Liver (tissue), 9 donors: ENCODE data around the gene PRDM8. TPM values are rescaled to one million over a fixed set of nuclear protein-coding genes. Genes with fewer than 3 reads are reported as not detected.

Experiments
- DNase-seq: peaks from one replicate; pipeline ENCODE4 v3.0.0-alpha.2; 2017; ENCODE audit warnings: low spot score
- H3K27ac ChIP-seq, 2 donors: one replicate each; pipeline ENCODE4 v1.7.0; 2013; ENCODE audit warnings: inconsistent platforms in 2 of 2, low read length in 2 of 2, control low read depth in 1 of 2, low read depth in 1 of 2, mild to moderate bottlenecking in 1 of 2
- H3K27me3 ChIP-seq, 4 donors: one replicate each; pipeline versions ENCODE4 v1.6.1 to v1.7.0; 2013; ENCODE audit warnings: low read length in 3 of 4, inconsistent platforms in 1 of 4, mild to moderate bottlenecking in 1 of 4, moderate library complexity in 1 of 4; ENCODE audit not compliant: control insufficient read depth in 4 of 4, insufficient read depth in 4 of 4
- H3K36me3 ChIP-seq, 4 donors: one replicate each; pipeline versions ENCODE4 v1.6.1 to v1.7.0; 2013; ENCODE audit warnings: low read length in 3 of 4, mild to moderate bottlenecking in 3 of 4, low read depth in 1 of 4, moderate library complexity in 1 of 4; ENCODE audit not compliant: control insufficient read depth in 4 of 4, insufficient read depth in 3 of 4
- H3K4me1 ChIP-seq, 4 donors: one replicate each; pipeline versions ENCODE4 v1.6.1 to v1.7.0; 2013; ENCODE audit warnings: low read length in 3 of 4, mild to moderate bottlenecking in 3 of 4, moderate library complexity in 1 of 4; ENCODE audit not compliant: control insufficient read depth in 4 of 4, insufficient read depth in 4 of 4
- H3K4me3 ChIP-seq, 3 donors: one replicate each; pipeline versions ENCODE4 v1.6.1 to v1.7.0; 2013; ENCODE audit warnings: low read length in 3 of 3, control low read depth in 1 of 3, low read depth in 1 of 3, mild to moderate bottlenecking in 1 of 3
- H3K9ac ChIP-seq, 2 donors: one replicate each; pipeline ENCODE4 v1.7.0; 2013; ENCODE audit warnings: low read length in 2 of 2, mild to moderate bottlenecking in 2 of 2, moderate library complexity in 2 of 2, control low read depth in 1 of 2, low read depth in 1 of 2
- H3K9me3 ChIP-seq, 4 donors: one replicate each; pipeline versions ENCODE4 v1.6.1 to v1.7.0; 2013; ENCODE audit warnings: low read length in 3 of 4; ENCODE audit not compliant: control insufficient read depth in 4 of 4
- ATF3 ChIP-seq: IDR thresholded peaks from 2 replicates; pipeline ENCODE4 v1.6.1; 2016; ENCODE audit warnings: antibody characterized with exemption
- EGR1 ChIP-seq, 2 donors: IDR thresholded peaks; 2 replicates each; pipeline ENCODE4 v1.6.1; 2016 to 2018; ENCODE audit warnings: antibody characterized with exemption in 2 of 2, low read depth in 2 of 2
- FOXA1 ChIP-seq: IDR thresholded peaks from 2 replicates; pipeline ENCODE4 v1.6.1; 2016; ENCODE audit warnings: antibody characterized with exemption
- FOXA2 ChIP-seq: IDR thresholded peaks from 2 replicates; pipeline ENCODE4 v1.6.1; 2016; ENCODE audit warnings: antibody characterized with exemption
- GABPA ChIP-seq, 2 donors: IDR thresholded peaks in 1 of 2; conservative IDR thresholded peaks in 1 of 2; 2 replicates each; pipeline ENCODE4 v1.6.1; 2016; ENCODE audit warnings: antibody characterized with exemption in 2 of 2, mild to moderate bottlenecking in 1 of 2, moderate library complexity in 1 of 2
- HNF4A ChIP-seq, 2 donors: conservative IDR thresholded peaks; 2 replicates each; pipeline ENCODE4 v1.6.1; 2016; ENCODE audit warnings: antibody characterized with exemption in 2 of 2, mild to moderate bottlenecking in 2 of 2
- HNF4G ChIP-seq: IDR thresholded peaks from 2 replicates; pipeline ENCODE4 v1.6.1; 2016; ENCODE audit warnings: antibody characterized with exemption
- JUND ChIP-seq, 2 donors: IDR thresholded peaks; 2 replicates each; pipeline ENCODE4 v1.6.1; 2016; ENCODE audit warnings: antibody characterized with exemption in 2 of 2
- NR2F2 ChIP-seq: IDR thresholded peaks from 2 replicates; pipeline ENCODE4 v1.6.1; 2016; ENCODE audit warnings: antibody characterized with exemption
- RAD21 ChIP-seq, 2 donors: IDR thresholded peaks; 2 replicates each; pipeline ENCODE4 v1.6.1; 2016; ENCODE audit warnings: antibody characterized with exemption in 2 of 2, mild to moderate bottlenecking in 2 of 2
- REST ChIP-seq: IDR thresholded peaks from 2 replicates; pipeline ENCODE4 v1.6.1; 2016; ENCODE audit warnings: antibody characterized with exemption, mild to moderate bottlenecking
- RXRA ChIP-seq, 2 donors: IDR thresholded peaks; 2 replicates each; pipeline ENCODE4 v1.6.1; 2017 to 2018; ENCODE audit warnings: antibody characterized with exemption in 2 of 2, mild to moderate bottlenecking in 1 of 2
- SP1 ChIP-seq: IDR thresholded peaks from 2 replicates; pipeline ENCODE4 v1.6.1; 2018; ENCODE audit warnings: antibody characterized with exemption, mild to moderate bottlenecking
- TAF1 ChIP-seq: conservative IDR thresholded peaks from 2 replicates; pipeline ENCODE4 v1.6.1; 2016; ENCODE audit warnings: antibody characterized with exemption, mild to moderate bottlenecking
- YY1 ChIP-seq: IDR thresholded peaks from 2 replicates; pipeline ENCODE4 v1.6.1; 2016; ENCODE audit warnings: antibody characterized with exemption, mild to moderate bottlenecking
- ZBTB33 ChIP-seq: IDR thresholded peaks from 2 replicates; pipeline ENCODE4 v1.6.1; 2016; ENCODE audit warnings: antibody characterized with exemption
- WGBS: extraction: QIAGEN DNeasy Blood & Tissue Kit; methylation state at CpG from one replicate; pipeline ENCODE4 v1.1.7; 2013; 5-methylcytosine and 5-hydroxymethylcytosine counted together
- polyA plus RNA-seq, 2 donors: library from polyadenylated mRNA; stranded (reverse) in 1 of 2; unstranded in 1 of 2; fragments of 200-250 nt in 1 of 2; fragments of >200 nt in 1 of 2; fragmentation: Nextera tagmentation in 1 of 2; extraction: Ambion mirVana in 1 of 2; gene quantifications; one replicate each; pipeline versions ENCODE4 v1.2.1 to v1.2.3, GENCODE V29; 2013 to 2015
- total RNA-seq, 2 donors: library from RNA; depleted of rRNA; stranded (reverse); fragments of >200 nt; gene quantifications; one replicate each; pipeline ENCODE4 v1.2.3, GENCODE V29; 2014
- TF ChIP-seq, protein P1 (sequence below): fragments of 150-350 bp; IDR thresholded peaks from 2 replicates; pipeline ENCODE4 v1.5.1; 2017; ENCODE audit warnings: improper control_type of control experiment, low read depth, low read length; ENCODE audit not compliant: missing input control
- TF ChIP-seq, protein P2 (sequence below): IDR thresholded peaks from 2 replicates; pipeline ENCODE4 v1.6.1; 2016; ENCODE audit warnings: antibody characterized with exemption
- donor health status: healthy.
- donor health status: healthy.
- donor health status: healthy.
- donor health status: healthy.
- donor health status: healthy.

PRDM8 gene
- total RNA-seq = under 1 TPM; 0.05 to 0.08 TPM
- under 1 TPM in 1 of 2 donors, not detected in 1; 0.14 TPM for polyA plus RNA-seq

GRCh38 chr4:80196922-80197573 is at the start of gene PRDM8:
Gene PRDM8, plus strand, starts transcription at chr4:80197503. Its CDS starts 2,578 bp downstream, at chr4:80200081.
- 7% methylated on average over 42 of the region's 42 CpGs for WGBS

More at GRCh38 chr4:80196922-80197573, at the start of gene PRDM8:
- Histone ChIP-seq H3K9ac (no peak within 1 kb of the TSS), H3K9me3 (peaks cover 0 to 2% (median 0%) of the 10 kb centered on the region in 4 donors), H3K36me3 (no peaks in the 10 kb centered on the region), H3K4me1 (peaks cover 2 to 21% (median 5%) of the 10 kb centered on the region in 4 donors), H3K27ac (no peak within 1 kb of the TSS), H3K4me3 (peak within 1 kb of the TSS in 1 of 3 donors; percentile 11), H3K27me3 (peaks cover 0 to 40% (median 17%) of the 10 kb centered on the region in 4 donors)
- TF ChIP-seq SP1 (no peak), TAF1 (no peak), RXRA (IDR thresholded peaks at IDR 0.05) (no peak), GABPA (IDR thresholded peaks at IDR 0.05 in 1 of 2, conservative IDR thresholded peaks at IDR 0.05 in 1 of 2) (no peak), EGR1 (IDR thresholded peaks at IDR 0.05; ENCODE audit: low read depth in 2 of 2) (no peak), NR2F2 (no peak), ZBTB33 (no peak), REST (no peak), HNF4G (no peak), FOXA1 (no peak), RAD21 (IDR thresholded peaks at IDR 0.05) (no peak), JUND (IDR thresholded peaks at IDR 0.05) (no peak), HNF4A (conservative IDR thresholded peaks at IDR 0.05) (no peak), YY1 (no peak), FOXA2 (no peak), ATF3 (no peak)
- TF ChIP-seq, protein P1, sequence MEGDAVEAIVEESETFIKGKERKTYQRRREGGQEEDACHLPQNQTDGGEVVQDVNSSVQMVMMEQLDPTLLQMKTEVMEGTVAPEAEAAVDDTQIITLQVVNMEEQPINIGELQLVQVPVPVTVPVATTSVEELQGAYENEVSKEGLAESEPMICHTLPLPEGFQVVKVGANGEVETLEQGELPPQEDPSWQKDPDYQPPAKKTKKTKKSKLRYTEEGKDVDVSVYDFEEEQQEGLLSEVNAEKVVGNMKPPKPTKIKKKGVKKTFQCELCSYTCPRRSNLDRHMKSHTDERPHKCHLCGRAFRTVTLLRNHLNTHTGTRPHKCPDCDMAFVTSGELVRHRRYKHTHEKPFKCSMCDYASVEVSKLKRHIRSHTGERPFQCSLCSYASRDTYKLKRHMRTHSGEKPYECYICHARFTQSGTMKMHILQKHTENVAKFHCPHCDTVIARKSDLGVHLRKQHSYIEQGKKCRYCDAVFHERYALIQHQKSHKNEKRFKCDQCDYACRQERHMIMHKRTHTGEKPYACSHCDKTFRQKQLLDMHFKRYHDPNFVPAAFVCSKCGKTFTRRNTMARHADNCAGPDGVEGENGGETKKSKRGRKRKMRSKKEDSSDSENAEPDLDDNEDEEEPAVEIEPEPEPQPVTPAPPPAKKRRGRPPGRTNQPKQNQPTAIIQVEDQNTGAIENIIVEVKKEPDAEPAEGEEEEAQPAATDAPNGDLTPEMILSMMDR = no peak
- TF ChIP-seq, protein P2, sequence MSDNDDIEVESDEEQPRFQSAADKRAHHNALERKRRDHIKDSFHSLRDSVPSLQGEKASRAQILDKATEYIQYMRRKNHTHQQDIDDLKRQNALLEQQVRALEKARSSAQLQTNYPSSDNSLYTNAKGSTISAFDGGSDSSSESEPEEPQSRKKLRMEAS = no peak
- DNase-seq = no peak
